ENCODE results near the gene HAPSTR1.

Gene HAPSTR1

DNA sequence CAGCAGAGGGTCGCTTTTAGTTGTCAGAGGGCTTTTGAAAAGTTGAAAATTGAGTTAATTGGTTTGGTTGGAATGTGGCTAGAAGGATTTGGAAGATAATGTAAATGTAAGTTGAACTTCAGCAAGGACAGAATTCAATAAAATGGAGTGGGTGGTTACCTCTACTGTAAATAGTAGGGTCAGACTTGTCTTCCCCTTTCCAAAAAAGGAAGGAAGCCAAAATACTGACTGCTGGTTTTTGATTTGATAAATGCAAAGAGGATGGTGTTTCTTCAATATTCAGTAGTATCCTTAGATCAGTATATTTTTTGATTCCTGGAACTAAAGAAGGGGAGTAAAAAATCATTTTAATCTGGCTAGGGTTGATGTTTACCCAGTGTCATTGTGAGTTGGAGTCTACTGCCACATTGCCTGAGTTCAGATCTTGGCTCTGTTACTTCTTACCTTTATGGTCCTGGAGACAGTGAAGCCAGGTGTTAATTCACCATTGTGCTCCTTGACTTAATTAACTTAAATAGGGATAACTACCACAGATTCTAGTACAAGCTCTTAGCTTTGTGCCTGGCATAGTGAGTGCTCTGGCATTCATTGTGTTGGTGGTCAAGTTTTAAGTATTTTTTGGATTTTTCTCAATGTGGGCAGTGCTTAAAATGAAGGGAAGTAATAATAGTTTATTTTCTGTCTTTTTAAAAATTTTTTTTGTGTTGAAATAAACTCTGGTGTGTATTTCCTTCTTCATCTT is 4.4 kb downstream of the HAPSTR1 start:
- DNase-seq, result no peak

DNA sequence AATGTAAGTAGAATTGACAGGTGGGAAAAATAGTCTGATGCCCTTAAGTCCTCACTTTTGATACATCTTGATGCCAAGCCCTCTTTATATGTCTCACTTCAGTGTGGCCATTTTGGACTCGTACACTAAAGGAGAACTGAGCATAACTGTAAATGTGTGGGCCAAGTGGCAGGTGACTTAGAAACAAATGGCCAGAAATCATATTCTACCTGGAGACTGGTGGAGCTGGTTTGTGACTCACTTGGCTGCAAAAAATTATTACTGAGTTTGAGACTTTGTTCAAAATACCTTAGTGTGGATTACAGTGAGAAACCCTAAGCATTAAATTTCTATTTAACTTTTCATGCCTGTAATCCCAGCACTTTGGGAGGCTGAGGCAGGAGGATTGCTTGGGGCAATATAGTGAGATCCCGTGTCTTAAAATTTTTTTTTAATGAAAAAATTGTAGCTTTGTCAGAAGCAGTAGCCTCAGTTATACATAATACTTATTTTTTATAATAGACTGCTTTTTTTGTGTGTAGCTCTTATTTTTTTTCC is 5.0 kb downstream of the HAPSTR1 start:
- no peak for DNase-seq

DNA sequence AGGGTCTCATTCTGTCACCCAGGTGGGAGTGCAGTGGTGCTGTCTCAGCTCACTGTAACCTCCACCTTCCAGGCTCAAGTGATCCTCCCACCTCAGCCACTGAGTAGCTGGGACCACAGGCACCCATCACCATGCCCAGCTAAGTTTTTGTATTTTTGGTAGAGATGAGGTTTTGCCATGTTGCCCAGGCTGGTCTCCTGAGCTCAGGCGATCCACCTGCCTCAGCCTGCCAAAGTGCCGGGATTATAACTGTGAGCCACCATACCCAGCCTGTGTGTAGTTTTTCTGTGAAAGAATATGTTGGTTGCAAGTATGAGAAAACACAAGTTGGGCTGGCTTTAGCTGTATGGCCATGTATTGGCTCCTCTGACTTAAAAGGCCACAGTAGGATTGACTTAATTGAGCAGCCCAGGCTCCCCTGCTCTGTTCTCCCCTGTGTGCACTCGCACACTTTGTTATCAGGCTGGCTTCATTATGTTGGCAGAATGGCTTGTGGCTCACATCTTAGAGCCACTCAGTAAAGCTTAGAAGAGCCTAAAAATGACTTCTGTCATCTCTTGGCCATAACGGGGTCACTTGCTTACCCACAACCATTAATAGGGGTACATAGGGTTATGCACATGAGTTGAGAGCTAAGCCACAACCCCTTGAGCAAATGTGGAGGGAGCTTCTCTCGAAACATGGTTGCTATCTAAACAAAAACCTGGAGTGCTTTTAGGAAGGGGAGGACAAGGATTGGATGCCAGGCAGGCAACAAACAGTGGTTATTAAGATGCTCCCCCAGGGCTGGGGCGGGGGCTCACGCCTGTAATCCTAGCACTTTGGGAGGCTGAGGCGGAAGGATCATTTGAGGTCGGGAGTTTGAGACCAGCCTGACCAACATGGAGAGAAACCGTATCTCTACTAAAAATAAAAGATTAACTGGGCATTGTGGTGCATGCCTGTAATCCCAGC is 6.1 kb downstream of the HAPSTR1 start:
- DNase-seq, result no peak

DNA sequence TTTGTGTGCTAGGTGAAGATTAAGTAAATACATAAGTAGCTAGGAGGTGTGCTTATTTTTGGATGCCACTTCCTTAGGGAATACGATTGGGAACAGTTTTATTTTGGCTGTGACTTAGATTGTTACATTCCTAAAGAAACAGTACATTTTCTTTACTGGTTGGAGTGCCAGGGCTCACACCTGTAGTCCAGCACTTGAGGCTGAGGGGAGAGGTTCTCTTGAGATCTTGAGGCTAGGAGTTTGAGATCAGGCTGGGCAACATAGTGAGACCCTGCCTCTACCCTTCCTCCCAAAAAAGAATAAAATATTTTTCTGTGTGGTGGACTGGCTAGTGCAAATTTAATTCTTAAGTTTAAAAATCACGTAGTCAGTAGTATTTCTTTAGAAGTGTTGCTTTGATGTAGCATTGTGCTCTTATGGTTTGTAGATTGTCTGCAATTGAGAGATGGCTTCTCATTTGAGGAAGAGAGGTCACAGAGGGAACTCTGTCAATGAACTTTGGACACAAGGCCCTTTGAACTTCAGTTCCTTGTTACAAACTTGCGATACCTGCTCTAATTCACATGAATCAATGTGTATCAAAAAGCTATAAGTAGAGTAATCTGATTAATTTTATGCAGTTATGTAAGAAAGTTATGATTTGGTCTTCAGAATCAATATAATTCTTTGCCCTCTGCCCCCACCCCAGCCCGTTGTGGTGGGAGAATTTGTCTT is 7.1 kb downstream of the HAPSTR1 start:
- no peak for DNase-seq

DNA sequence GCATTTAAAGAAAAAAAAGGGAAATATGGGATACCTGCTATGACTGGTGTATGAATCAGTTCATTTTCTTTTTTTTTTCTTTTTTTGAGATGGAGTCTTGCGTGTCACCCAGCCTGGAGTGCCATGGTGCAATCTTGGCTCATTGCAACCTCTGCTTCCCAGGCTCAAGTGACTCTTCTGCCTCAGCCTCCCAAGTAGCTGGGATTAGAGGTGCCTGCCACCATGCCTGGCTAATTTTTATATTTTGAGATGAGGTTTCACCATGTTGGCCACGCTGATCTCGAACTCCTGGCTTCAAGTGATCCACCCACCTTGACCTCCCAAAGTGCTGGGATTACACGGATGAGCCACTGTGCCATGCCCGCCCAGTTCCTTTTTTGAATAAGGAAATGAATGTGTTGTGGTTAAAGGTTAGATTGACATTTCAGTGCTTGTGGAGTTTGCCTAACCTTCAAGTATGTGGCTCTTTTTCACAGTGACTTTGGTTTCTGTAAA is 7.7 kb downstream of the HAPSTR1 start:
- DNase-seq, result no peak

DNA sequence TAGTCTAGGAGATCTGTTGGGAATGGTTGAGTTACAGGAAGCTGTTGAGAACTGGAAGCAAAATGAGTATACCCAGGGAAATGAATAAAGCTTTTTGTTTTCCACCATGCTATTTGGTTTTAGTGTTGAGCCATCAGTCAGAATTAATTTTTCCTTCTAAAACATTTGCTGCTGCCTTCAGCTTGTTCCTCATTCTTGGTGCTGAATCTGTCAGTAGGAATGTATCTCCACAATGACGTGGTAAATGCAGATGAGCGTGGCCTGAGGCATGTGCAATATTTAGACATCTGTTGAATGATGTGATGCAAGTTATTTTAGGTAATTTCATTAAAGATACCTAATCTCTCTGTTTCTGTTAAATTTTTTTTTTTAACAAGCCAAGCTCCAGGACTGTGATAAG is 10.9 kb downstream of the HAPSTR1 start:
- no peak for DNase-seq

DNA sequence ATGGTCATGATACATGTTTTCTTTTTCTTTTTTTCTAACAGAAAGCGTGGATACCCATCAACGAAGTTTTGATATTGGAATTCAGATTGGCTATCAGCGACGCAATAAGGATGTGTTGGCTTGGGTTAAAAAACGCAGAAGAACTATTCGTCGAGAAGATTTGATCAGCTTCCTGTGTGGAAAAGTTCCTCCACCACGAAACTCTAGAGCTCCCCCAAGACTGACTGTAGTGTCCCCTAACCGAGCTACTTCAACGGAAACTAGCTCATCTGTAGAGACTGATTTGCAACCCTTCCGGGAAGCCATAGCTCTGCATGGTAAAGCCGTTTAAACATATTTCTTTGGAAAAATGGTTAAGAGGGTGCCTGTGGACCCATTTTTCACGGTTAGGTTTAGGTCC is 11.5 kb downstream of the HAPSTR1 start:
- no peak for DNase-seq

DNA sequence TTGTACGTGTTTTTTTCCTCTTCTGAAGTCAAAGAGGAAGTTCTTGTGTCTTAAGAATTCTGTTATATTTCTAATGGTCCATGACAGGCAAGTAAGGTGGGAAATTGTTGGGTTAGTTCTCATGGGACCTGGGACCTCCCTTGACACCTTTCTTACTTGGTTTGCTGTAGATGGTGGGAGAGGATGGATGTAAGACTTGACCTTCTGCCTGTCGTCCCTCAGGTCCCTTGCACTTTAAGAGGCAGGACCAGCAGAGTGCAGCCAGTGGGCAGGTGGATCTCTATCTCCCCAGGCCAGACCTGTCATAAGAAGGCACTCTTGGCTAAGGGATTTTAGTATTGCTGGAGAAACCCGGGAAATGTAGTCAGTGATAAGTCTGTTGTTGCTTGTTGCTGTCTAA is 12.1 kb downstream of the HAPSTR1 start:
- no peak for DNase-seq

DNA sequence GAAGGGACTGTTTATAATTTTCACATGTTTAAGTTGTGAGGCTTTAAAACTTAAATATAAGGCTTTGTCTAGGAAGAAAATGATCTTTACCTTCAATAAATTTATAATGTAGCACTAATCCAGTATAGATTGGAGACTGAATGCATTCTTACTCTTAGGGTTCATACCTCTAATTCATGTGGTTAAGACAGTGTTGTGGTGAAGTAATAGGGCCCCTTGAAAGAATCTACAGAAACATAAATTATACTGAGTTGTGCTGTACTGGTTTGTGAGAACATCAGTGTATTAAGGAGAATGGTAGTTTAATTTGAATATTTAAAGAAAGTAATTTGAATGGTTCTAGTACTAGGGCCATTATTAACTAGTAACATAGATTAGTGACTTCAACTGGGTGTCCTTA is 13.7 kb downstream of the HAPSTR1 start:
- DNase-seq, result no peak

DNA sequence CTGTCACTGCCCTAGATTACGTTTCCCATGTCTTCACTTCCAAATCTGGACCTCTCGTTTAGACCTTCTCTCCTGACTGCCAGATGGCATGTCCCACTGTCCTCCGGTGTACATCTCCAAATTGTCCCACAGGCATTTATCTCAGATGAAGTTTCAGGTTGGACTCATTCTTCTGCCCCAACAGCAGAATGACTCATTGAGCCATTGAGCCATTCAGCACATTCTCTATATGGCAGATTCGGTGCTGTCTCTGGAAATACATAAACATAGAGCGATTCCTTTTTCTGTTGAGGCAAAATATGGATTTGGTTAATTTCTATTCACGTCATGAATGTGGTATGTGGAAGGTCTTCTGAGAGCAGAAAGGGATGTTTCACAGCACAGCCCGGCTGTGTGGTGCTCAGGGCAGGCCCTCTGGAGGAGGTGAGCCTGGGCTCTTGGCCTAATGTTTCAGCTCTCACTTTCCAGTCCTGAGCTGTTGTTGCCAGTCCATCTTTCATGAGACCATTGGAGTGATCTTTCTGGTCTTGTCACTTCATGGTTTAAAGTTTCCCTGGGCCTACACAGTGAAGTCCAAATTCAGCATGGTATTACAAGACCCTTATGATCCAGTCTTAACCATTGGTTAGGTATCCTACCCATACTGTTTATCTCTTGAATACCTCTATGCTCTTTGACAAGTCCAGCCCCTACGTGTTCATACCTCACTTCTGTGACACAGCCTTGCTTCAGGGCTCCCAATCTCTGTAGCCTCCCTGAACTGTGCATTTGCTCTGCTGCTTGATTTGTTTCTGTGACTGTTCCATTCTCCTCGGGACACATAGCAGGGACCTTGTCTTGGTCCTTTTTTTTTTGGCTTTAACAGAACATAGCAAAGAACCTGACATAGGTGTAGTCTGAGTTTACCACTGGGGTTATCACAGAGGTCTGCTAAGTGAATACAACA is 15.9 kb downstream of the HAPSTR1 start:
- DNase-seq, result no peak

DNA sequence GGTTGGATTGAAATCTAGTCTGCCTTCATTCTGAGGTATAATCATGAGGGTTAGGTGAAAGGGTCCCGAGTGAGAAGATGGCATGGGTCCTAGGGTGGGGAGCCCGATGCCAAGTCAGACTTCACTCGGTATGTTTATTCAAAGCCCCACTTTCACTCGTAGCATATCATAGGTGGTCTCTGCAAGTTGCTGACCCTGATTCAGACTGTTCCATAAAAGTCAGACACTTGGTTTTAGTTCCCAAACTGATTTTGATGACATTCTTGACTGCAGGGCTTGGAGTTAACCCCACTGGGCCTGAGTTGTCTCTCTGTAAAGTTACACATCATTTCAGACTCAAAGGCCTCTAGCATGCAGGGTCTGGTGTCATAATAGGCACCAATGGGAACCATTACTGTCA is 17.8 kb downstream of the HAPSTR1 start:
- no peak for DNase-seq

DNA sequence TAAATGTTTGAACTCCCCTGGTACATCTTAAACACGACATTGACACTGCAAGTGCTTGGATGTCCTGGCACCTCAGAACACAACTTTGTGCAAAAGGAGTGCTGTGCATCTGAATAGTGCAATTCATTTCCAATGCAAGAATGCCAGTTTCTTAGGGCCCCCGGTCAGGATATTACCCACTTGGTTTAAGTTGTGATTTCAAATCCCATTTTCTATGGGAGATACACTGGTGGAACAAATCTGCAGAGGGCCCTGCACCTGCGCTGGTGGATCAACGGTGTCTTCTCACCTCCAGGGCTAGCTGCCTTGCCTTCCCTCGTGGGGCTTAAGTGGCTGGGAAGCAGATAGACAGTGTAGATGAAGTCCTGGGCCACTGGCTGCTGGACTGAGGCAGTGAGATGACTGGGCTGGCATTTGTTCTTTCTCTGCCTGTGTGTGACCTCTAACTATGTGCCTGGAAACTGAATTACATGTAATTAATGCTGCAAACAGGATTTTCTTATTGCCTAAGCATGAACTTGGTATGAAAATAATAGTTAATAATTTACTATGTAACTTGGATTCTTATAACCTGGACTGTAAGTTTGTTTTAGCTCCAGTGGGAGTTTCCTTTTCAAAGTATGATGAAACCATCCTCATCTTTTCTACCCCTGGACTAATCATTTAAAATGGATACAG is 20.9 kb downstream of the HAPSTR1 start:
- DNase-seq, result no peak

DNA sequence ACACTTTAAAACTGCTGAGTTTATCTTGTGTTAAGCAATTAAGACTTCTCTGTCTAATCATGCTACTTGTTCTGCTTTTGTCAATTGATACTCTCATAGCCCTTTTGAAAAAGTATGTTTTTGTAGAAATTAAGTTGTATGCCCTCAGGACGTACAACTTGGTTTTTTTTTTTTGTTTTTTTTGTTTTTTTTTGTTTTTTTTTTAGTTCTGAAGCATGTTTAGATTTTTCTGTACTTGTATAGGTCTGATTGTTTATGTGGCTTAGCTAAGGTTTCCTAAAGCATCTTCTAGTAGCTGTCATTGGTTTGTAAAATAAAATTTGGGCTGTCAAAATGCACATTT is 21.4 kb downstream of the HAPSTR1 start:
- DNase-seq, result no peak

DNA sequence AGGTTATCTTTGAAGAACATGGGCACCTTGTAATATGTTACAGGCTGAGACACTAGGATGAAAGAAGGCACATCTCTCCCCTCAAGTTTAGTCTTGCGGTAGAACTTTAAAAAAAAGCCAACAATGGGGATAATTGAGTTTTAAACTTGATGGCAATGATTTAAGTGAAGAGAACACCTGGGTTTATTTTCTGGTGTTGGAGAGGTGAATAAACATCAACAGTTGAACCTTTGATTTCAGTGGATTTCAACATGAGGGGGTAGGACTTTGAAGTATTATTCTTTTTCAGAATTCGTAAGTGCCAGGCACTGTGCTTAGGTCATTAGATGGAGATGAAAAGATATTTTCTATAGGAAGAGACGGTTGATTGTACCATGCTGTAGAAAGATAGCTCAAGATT is 22.3 kb downstream of the HAPSTR1 start:
- no peak for DNase-seq

DNA sequence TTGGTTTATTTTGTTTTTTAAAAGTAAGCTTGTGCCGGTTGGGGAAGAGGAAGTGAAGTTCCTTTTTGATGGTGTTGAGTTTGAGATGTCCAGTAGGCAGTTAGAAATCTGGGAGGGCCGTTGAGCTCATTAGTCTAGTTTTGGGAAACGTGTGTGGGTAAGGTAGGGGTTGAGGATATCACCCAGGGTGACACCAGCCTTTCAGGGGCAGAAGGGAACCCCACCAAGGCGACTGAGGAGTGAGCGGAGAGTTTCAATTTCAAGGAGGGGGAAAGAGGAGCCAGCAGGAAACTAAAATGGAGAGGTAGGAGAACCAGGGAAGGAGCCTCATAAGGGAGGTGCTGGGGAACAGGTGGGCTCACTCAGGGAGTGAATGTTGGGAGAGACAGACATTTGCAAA is 22.7 kb downstream of the HAPSTR1 start:
- DNase-seq, result no peak

DNA sequence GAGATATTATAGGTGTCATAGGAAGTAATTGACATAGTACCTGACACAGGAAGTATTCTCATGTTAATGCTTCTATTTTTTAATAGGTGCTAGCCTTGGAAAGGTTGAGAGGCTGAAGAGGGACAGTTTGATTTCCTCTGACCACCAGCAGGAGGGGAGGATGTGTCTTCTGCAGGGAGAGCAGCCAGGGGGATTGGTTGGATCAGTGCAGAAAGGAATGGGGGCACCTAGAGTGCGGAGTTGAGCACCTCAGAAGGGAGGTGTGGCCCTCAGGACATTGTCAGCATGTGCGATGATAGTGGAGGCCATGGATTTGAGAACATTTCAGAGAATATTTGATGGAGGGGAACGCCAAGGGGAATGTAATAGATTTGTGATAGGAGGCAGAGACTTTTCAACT is 23.4 kb downstream of the HAPSTR1 start:
- no peak for DNase-seq

DNA sequence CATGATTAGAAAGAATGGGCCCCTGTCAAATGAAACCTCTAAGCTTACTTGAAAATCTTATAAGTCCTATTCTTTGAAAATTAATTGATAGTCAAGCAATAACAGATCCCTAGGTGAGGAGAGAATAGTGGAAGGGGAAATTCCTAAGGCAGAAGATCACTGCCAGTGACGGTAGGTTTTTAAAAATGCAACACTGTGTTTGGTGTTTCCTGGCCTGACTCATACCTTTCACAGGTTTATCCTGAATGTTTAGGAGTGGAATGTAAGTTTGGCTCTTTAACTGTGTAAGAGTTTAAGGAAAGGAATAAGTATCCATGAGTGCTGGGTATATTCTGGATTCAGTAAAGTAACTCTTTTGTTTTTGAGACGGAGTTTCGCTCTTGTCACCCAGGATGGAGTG is 23.8 kb downstream of the HAPSTR1 start:
- no peak for DNase-seq

DNA sequence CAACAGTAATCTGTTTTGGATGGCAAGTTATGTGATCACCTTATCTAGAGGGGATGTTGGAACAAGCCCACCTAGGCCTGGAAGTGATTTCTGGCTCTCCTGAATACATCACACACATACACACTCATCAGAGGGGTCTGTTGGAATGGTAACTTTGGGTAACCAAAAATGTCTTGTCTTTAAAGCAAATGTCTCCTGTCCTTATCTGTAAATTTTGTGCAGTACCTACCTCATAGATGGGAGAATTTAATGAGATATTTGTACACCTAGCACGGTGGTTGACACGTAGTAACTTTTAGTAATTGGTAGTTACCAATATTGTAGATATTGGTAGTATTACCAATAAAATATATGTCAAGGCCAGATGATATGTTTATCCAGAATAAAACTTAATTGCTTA is 24.7 kb downstream of the HAPSTR1 start:
- DNase-seq, result no peak

DNA sequence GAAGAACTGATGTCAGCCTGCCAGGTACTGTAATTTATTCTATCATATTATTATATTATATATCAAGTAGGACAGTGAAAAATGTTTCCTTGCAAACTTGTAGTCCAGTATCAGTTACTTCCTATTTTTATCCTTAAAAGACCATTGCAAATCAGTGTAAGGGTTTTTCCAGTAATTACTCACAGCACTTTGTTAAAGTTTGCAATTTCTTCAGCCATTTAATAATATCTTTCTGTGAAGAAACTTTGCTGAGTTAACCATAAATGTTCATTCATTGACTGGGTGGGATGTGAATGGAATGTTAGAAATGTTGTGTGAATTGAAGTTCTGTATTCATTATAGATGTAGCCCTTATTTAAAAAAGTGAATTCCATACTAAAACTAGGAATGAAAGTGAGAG is 26.7 kb downstream of the HAPSTR1 start:
- no peak for DNase-seq

DNA sequence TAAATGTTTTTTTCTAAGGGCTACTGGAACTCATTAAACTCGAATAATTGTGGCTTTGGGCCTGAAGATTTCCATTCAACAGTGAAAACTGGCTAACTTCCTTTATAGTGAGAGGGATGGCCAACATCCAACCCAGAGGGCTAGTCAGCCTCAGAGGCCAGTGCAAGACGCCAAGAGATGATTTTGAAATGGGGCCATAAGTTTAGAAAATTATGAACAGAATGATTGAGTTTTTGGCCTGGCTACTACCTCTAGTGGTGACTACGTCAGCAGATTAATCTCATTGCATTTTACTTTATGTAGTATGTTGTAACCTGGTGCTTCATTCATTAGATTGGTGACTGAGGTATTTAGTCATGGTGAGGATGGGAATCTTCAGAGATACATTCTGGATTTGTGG is 28.4 kb downstream of the HAPSTR1 start:
- peak in 1 of 56 donors; percentile 23 for DNase-seq
